ENCODE measurements around the gene PAX2. TPM values are rescaled to one million over a fixed set of nuclear protein-coding genes. Genes with fewer than 3 reads are reported as not detected.
A peak's percentile ranks its signal among the peaks of the same experiment; 100 is the strongest.

PAX2 gene
- total RNA-seq, 1 donor from 2014 or later, result 17.4 TPM

GRCh38 chr10:100713049-100713858 is 32.1 kb upstream of the PAX2 start:
- H3K27ac Mint-ChIP-seq (ENCODE audit: unreplicated experiment), result no peak overlapping the region
- H3K4me1 Mint-ChIP-seq (ENCODE audit: unreplicated experiment), result peaks cover 11% of the 10 kb centered on the region
- peaks cover 4% of the 10 kb centered on the region for H3K36me3 Mint-ChIP-seq (ENCODE audit: low read depth, unreplicated experiment)
- no peak overlapping the region for H3K4me3 Mint-ChIP-seq (ENCODE audit: unreplicated experiment)
- H3K27me3 Mint-ChIP-seq (ENCODE audit: unreplicated experiment), result peaks cover 36% of the 10 kb centered on the region
- no peak for DNase-seq (ENCODE audit: low spot score)
- H3K9me3 Mint-ChIP-seq (ENCODE audit: unreplicated experiment), result no peaks in the 10 kb centered on the region
- no peak for TF ChIP-seq CTCF (IDR thresholded peaks at IDR 0.05; ENCODE audit: unreplicated experiment)

GRCh38 chr10:100713859-100714565 is 31.4 kb upstream of the PAX2 start:
- peaks cover 35% of the 10 kb centered on the region for H3K27me3 Mint-ChIP-seq (ENCODE audit: unreplicated experiment)
- DNase-seq (ENCODE audit: low spot score), result no peak
- H3K27ac Mint-ChIP-seq (ENCODE audit: unreplicated experiment), result no peak overlapping the region
- H3K4me3 Mint-ChIP-seq (ENCODE audit: unreplicated experiment), result peak overlapping the region; percentile 39
- no peak for TF ChIP-seq CTCF (IDR thresholded peaks at IDR 0.05; ENCODE audit: unreplicated experiment)
- H3K9me3 Mint-ChIP-seq (ENCODE audit: unreplicated experiment), result no peaks in the 10 kb centered on the region
- peaks cover 4% of the 10 kb centered on the region for H3K36me3 Mint-ChIP-seq (ENCODE audit: low read depth, unreplicated experiment)
- H3K4me1 Mint-ChIP-seq (ENCODE audit: unreplicated experiment), result peaks cover 11% of the 10 kb centered on the region

GRCh38 chr10:100714566-100714950 is 30.8 kb upstream of the PAX2 start:
- H3K4me3 Mint-ChIP-seq (ENCODE audit: unreplicated experiment), result peak overlapping the region; percentile 93
- peaks cover 34% of the 10 kb centered on the region for H3K27me3 Mint-ChIP-seq (ENCODE audit: unreplicated experiment)
- H3K27ac Mint-ChIP-seq (ENCODE audit: unreplicated experiment), result no peak overlapping the region
- TF ChIP-seq CTCF (IDR thresholded peaks at IDR 0.05; ENCODE audit: unreplicated experiment), result no peak
- no peak for DNase-seq (ENCODE audit: low spot score)
- peaks cover 11% of the 10 kb centered on the region for H3K4me1 Mint-ChIP-seq (ENCODE audit: unreplicated experiment)
- H3K36me3 Mint-ChIP-seq (ENCODE audit: low read depth, unreplicated experiment), result peaks cover 4% of the 10 kb centered on the region
- H3K9me3 Mint-ChIP-seq (ENCODE audit: unreplicated experiment), result no peaks in the 10 kb centered on the region

- H3K27ac Mint-ChIP-seq (ENCODE audit: unreplicated experiment), result peak overlapping the region; percentile 78
- H3K9me3 Mint-ChIP-seq (ENCODE audit: unreplicated experiment), result no peaks in the 10 kb centered on the region
- peak overlapping the region; percentile 93 for H3K4me3 Mint-ChIP-seq (ENCODE audit: unreplicated experiment)
- no peak for TF ChIP-seq CTCF (IDR thresholded peaks at IDR 0.05; ENCODE audit: unreplicated experiment)
- peaks cover 4% of the 10 kb centered on the region for H3K36me3 Mint-ChIP-seq (ENCODE audit: low read depth, unreplicated experiment)
- H3K27me3 Mint-ChIP-seq (ENCODE audit: unreplicated experiment), result peaks cover 37% of the 10 kb centered on the region
- no peak for DNase-seq (ENCODE audit: low spot score)
- peaks cover 11% of the 10 kb centered on the region for H3K4me1 Mint-ChIP-seq (ENCODE audit: unreplicated experiment)
These were observed 30.3 kb upstream of the PAX2 start for GRCh38 chr10:100715101-100715444.
